HG03066 (cell line): ENCODE results near the gene ADD3.
"Not testable (repeated sequence)": the region's sequence is repeated elsewhere in the genome, so short reads cannot be mapped to it uniquely, and the experiment has no call there.

ENCODE experiments used
- ATAC-seq: cut with Tn5 transposase; IDR thresholded peaks from one replicate; pipeline ENCODE4 v1.9.1; 2021; ENCODE audit warnings: low read depth; ENCODE audit not compliant: unreplicated experiment

ADD3 gene

DNA sequence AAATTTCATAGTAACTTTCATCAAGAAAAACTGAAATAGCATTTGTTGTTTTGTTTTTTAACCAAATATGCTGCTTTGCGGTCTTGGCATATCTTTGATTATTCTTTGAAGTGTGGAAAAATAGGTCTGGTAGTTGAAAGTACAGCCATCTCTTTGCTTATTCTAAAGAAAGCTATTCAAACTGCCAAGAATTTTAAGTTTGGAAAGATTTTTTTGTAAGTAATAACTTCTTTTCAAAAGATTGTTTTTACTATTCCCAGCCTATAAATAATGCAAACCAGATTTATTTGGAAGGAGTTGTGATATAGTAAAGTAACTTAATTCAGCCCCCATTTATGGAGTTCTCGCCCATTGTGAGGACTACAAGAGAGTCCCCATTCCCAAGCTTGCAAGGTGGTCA, 87.0 kb downstream of the ADD3 start:
- ATAC-seq = no peak

- ATAC-seq = no peak
Measured at GRCh38 chr10:110101464-110102144, 93.8 kb downstream of the ADD3 start.

DNA sequence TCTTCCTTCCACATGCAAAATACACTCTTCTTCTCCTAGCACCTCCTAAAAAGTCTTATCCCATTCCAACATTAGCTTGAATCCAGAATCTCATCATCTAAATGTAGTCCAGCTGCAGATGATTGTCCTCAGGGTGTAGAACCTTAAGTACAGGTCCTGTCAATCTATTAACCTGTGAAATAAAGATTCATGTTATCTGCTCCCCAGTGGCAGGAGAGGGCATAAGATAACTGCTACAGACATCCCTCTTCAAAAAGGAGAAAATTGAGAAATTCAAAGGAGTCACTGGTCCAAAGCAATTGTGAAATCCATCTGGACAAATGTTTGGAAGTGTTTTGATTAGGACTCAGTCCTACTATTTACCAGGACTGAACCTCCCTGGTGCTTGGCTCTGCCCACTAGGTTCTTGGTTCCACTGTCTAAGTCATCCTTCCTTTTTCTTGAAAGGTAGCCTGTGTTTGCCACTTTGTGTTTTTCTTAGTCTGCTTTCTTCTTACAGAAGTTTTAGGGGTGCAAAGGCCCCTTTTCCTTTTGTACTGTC, 96.2 kb downstream of the ADD3 start:
- no peak for ATAC-seq

DNA sequence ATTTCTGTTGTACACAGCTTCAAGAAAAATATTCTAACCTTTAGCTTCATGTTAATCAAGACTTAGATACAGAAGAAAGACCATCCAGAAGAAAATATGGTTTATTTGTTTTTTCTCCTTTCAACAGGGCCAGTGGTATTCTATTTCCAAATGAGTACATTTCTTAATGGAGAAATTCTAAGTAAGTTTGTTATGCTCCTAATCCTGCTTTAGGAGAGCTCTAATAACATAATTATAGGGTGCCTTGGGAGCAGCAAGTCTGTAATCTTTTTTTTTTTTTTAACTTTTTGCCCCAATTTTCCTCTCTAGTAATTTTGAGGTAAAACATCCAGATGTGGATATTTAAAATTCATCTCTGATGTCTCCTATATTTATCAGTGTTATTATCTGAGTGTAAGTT, 98.1 kb downstream of the ADD3 start:
- no peak for ATAC-seq

DNA sequence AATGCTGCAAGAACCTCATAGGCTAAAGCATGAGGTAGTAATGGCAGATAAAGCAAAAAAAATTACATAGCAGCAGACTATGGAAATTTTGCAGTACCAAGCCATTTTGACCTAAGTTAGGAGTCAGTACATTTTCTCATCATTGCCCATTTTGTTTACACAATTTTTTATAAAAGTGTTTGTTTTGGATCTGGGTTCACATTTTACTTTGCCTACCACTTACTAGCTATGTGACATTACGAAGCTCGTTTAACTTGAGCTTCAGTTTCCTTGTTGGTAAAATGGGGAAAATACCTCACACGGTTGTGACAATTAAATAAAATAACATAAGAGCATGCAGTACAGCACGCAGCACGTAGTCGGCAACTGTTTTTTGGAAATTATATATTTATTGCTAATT, 99.6 kb downstream of the ADD3 start:
- ATAC-seq = no peak

GRCh38 chr10:110107887-110108286, 100.1 kb downstream of the ADD3 start:
- ATAC-seq = no peak

DNA sequence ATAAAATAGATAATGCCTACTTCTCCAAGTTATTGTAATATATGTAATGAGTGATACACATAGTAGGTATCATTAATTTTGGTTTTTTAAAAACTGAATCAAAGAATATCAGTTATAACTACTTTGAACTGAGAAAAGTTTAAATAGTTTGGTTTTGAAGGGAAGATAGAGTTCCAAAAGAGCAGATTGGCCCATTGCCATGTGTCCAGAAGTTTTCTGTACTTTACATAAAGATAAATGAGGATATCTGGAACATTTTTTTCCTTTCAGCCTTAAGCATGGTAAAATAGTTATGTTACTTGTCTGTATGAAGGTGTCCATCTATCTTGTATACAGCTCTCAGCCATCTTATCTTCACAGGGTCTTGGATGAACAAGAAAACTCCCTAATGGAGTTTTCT, 101.7 kb downstream of the ADD3 start:
- no peak for ATAC-seq

- ATAC-seq = no peak
Measured at GRCh38 chr10:110110338-110110737, 102.6 kb downstream of the ADD3 start.

DNA sequence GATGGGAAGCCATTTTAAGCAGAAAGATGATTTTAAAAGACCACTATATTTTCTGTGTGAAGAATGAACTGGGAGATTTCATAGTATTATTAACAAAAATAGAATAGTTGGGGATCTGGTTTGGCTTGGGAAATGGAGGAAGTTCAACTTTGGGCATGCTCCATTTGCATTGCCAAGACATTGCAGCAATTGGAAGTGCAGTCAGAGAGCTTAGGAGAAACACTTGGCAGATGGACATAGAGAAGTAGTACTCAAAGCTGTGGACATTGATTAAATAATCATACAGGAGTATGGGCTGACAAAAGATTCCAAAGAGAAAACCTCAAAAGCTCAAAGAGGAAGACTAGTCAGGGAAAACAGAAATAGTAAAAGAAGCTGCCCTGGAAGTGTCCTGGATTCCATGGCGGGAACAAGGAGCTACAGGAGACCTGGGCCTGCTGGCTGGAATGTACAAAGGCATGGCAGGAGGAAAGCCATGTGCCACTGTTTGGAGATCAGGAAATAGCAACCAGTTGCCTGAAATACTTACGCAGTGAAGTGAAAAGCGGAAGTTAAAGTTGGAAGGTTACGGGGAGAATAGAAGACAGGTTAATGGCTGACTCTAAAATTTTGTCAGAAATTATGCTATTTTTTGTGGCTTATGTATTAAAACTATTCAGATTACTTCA, 106.0 kb downstream of the ADD3 start:
- no peak for ATAC-seq

DNA sequence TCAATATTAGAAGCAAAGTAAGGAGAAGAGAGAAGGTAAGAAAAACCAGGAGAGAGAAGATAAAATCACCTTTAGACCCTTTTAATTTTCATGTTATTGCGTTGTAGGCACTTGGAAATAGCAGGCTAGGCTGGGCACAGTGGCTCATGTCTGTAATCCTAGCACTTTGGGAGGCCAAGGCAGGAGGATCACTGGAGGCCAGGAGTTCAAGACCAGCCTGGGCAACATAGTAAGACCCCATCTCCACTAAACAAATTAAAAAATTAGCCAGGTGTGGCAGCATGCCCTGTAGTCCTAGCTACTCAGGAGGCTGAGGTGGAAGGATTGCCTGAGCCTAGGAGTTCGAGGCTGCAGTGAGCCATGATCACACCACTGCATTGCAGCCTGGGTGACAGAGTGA, 106.9 kb downstream of the ADD3 start:
- not testable (repeated sequence) for ATAC-seq

- ATAC-seq = no peak
Measured at GRCh38 chr10:110115784-110116520, 108.2 kb downstream of the ADD3 start.

DNA sequence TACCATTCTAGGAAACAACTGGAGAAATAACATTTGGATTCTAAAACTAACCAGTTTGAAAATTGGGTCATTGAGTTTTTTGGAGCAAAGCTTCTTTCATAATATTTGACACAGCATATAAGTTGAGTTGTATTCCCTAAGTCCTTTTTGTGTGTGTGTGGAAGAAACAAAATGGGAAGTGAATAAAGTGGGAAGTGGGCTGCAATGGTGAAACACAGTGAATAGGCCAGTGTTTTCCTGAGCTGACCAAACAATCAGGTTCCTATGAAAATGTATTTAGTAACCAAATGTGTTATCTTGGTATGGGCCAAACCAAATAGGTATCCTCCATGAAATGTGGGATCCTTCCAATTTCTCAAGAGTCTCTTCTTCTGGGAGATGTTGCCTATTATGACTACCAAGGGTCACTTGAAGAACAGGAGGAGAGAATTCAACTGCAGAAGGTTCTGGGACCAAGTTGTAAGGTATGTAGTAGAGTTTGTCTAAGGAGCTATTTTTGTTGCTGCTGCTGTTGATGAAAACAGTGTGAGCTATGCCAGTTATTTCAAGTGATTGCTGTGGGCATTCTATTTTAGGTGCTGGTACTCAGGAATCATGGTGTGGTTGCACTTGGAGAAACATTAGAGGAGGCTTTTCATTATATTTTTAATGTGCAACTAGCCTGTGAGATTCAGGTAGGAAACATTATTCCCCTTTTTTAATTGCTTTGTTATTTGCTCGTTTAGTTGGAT, 111.3 kb downstream of the ADD3 start:
- no peak for ATAC-seq

DNA sequence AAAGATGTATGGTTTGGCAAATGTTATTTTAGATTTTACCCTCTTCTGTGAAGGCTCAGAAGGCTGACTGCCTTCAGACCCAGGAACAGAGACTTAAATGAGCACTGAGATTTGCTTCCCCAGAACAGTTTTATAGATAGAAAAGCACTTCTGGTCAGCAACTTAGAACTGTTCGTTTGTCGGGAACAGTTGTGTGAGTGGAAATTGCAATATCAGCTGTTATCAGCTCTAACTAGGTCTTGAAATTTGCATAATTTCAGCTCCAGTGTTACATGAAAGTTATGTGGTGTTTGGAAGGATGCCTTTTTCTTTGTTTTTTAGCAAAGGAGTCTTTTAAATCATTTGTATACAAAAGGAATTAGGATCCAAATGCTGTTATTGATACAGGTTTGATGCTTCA, 115.8 kb downstream of the ADD3 start:
- ATAC-seq = no peak

DNA sequence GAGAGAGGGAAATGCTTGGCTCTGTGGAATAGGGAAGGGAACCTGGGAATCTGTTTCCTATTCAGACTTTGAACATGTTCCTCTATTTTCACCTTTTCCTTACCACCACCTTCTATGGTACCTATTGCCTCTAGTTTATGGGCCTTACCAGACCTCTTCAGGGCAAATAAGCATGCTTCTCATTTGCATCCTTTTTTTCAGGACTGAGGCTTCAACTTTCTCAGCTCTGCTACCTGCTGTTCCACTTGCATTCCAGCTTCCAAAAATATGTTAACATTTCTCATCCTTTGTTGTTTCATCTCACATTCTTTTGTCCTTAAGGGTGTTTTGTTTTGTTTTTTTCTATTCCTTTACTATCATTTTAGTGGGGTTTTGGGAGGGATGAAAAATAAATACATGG, 121.7 kb downstream of the ADD3 start:
- no peak for ATAC-seq

GRCh38 chr10:110134917-110135316, 127.1 kb downstream of the ADD3 start:
- ATAC-seq = no peak

DNA sequence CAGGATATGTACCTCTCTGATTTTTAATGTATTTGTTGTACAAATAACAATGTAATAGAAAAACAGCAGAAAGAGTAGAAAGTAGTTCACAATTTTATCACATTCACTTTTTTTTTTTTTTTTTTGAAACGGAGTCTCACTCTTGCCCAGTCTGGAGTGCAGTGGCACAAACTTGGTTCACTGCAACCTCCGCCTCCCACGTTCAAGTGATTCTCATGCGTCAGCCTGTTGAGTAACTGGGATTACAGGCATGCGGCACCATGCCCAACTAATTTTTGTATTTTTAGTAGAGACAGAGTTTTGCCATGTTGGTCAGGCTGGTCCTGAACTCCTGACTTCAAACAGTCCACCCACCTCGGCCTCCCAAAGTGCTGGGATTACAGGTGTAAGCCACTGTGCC, 128.1 kb downstream of the ADD3 start:
- ATAC-seq = not testable (repeated sequence)

DNA sequence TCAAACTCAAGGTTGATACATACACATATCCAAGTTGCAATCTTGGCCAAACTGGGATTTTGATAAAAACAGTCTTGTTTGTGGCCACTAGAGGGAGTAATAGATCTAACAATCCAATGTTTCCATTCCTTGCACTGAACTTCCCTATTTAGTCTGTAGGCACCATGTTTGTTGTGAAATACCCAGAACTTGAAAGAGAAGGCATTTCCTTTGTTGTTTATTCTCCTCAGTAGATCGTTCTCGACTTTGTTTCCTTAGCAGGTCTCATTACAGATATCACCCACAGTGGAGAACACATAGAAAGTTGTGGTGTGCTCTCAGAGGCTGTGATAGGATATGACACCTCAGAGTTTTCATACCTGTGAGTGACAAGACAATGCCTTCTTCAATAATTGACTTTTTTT, 129.4 kb downstream of the ADD3 start:
- ATAC-seq = no peak

DNA sequence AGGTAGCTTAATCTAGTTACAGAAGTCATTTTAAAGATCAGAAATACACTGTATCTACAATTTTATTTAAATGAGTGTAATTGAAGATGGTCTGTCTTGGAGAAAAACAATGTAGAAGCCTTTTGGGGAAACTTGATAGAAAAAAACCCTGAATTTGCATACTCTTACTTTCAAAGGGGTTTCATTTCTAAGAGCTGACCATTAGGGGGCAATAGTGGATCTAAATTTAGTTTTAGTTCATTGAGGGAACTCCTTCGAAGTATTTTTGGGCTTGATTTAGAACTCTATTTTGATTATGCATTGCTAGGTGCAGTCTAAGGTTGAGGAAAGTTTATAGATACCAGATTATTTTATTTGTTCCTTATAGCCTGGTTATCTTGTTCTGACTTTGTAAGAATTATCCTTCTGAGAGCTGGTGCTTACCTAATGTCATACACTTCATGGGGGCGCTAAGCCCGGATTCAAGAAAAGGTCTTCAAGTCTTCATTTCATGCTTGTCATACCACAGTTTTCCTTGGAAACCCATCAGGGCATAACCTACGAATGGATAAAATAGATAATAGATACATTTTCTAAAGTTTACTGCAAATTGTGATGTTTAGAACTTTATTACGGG, 130.5 kb downstream of the ADD3 start:
- ATAC-seq = no peak

GRCh38 chr10:110141185-110141584, 133.4 kb downstream of the ADD3 start:
- no peak for ATAC-seq

- no peak for ATAC-seq
Measured at GRCh38 chr10:110141871-110142635, 134.3 kb downstream of the ADD3 start.
